ENCODE data around the gene GNAS-AS1.
A peak's percentile ranks its signal among the peaks of the same experiment; 100 is the strongest.

Gene GNAS-AS1

DNA sequence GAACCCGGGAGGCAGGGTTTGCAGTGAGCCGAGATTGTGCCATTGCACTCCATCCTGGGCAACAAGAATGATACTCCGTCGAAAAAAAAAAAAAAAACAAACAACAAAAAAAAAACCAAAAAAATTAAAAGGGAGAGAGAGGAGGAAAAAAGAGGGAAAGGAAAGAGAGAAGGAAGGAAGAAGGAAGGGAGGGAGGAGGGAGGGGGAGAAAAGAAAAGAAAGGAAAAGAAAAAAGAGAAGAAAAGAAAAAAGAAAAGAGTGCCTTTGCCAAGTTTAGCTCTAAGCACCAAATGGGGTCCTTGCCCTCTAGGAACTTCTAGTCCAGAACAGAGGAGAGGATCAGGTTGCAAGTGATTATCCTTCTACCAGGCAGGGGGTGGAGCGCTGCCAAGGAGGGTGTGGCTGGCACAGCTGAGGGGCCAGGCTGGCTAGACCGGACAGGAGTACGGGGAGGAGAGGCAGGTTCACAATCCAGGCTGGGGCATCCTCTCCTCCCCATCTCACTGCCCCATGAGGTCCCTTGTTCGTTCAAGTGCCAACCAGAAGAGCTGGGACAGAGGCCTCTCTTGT, 20.9 kb upstream of the GNAS-AS1 start:
- no peak overlapping the region for H3K18ac ChIP-seq (ENCODE audit: low read depth in 1 of 2, low read length in 2 of 2)
- no peak overlapping the region for H3K27ac ChIP-seq (ENCODE audit: low read length, poor library complexity, severe bottlenecking)
- H2BK15ac ChIP-seq (ENCODE audit: low read depth, poor library complexity, severe bottlenecking) = peak overlapping the region; percentile 16
- no peak overlapping the region for H3K23ac ChIP-seq (ENCODE audit: low read length in 2 of 2)
- no peaks in the 10 kb centered on the region for H3K36me3 ChIP-seq (ENCODE audit: control insufficient read depth in 1 of 2, insufficient read depth in 2 of 2, low read depth in 1 of 2, low read length in 2 of 2)
- H3K14ac ChIP-seq (ENCODE audit: low read length in 2 of 2) = no peak overlapping the region
- no peaks in the 10 kb centered on the region for H3K9me3 ChIP-seq (ENCODE audit: control insufficient read depth, low read length)
- no peak overlapping the region for H4K91ac ChIP-seq (ENCODE audit: low read length)
- no peak overlapping the region for H3K4me2 ChIP-seq (ENCODE audit: low read length, poor library complexity, severe bottlenecking)
- H3K9ac ChIP-seq (ENCODE audit: low read length) = no peak overlapping the region
- H2BK120ac ChIP-seq (ENCODE audit: low read depth, low read length) = no peak overlapping the region
- no peak for DNase-seq
- WGBS = 82% methylated on average over 5 of the region's 8 CpGs
- H3K4me3 ChIP-seq (ENCODE audit: insufficient read depth in 1 of 2, low read depth in 1 of 2, low read length in 2 of 2) = no peak overlapping the region
- H3K4me1 ChIP-seq (ENCODE audit: control insufficient read depth, insufficient read depth, low read depth, low read length) = peaks cover 4% of the 10 kb centered on the region
- H2BK12ac ChIP-seq (ENCODE audit: low read length in 2 of 2) = no peak overlapping the region
- H3K4ac ChIP-seq (ENCODE audit: low read depth in 1 of 2, low read length in 2 of 2) = no peak overlapping the region
- no peak overlapping the region for H2BK5ac ChIP-seq (ENCODE audit: low read depth, low read length, poor library complexity, severe bottlenecking)
- no peak overlapping the region for H4K8ac ChIP-seq (ENCODE audit: low read length)
- H3K27me3 ChIP-seq (ENCODE audit: control insufficient read depth in 1 of 2, insufficient read depth in 1 of 2, low read length in 2 of 2) = peaks cover 0 to 13% of the 10 kb centered on the region in 2 experiments
- no peak overlapping the region for H2AFZ ChIP-seq (ENCODE audit: low read depth, low read length)
- no peak overlapping the region for H2AK5ac ChIP-seq (ENCODE audit: low read length, severe bottlenecking)
- no peaks in the 10 kb centered on the region for H3K79me1 ChIP-seq (replicated peaks; ENCODE audit: low read length, poor library complexity, severe bottlenecking)

DNA sequence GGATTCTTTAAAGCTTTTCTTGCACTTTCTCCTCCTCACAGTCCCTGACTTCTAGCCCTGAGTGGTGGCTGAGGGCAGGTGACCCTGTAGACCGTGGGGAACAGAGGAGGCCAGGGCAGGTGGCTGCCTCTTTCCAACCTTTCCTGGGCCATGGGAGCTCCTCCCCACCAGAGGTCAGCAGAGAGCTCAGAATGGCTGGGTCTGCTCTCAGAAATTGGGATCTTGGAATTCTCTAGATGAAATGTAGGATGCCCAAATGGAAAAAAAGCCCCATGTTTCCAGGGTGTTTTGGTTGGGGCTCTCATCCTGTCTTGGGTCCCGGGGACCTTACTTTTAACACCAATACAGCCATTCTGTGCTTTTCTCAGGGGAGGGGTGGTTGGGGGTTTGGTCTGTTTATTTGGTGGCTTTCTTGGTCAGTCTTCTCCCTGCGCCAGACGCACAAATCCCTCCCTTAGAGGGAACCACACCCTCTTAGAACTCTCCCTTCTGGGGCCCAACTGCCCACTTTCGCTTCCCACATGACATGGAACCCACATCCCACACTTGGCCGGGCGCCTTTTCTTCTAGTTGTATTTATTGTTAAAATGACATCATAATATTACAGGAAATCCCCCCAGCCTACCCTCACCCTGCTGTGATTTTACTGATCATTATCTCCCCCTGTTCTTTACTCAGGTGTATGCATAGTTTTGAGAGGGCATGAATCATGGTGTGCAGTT, 19.8 kb upstream of the GNAS-AS1 start:
- Histone ChIP-seq H2BK120ac (ENCODE audit: low read depth, low read length) (no peak overlapping the region), H2AFZ (ENCODE audit: low read depth, low read length) (no peak overlapping the region), H3K23ac (ENCODE audit: low read length in 2 of 2) (no peak overlapping the region), H4K8ac (ENCODE audit: low read length) (no peak overlapping the region), H3K18ac (ENCODE audit: low read depth in 1 of 2, low read length in 2 of 2) (no peak overlapping the region), H3K36me3 (ENCODE audit: control insufficient read depth in 1 of 2, insufficient read depth in 2 of 2, low read depth in 1 of 2, low read length in 2 of 2) (no peaks in the 10 kb centered on the region), H2BK15ac (ENCODE audit: low read depth, poor library complexity, severe bottlenecking) (no peak overlapping the region), H4K91ac (ENCODE audit: low read length) (no peak overlapping the region), H3K4me1 (ENCODE audit: control insufficient read depth, insufficient read depth, low read depth, low read length) (peaks cover 2% of the 10 kb centered on the region), H3K14ac (ENCODE audit: low read length in 2 of 2) (no peak overlapping the region), H3K4ac (ENCODE audit: low read depth in 1 of 2, low read length in 2 of 2) (no peak overlapping the region), H3K4me2 (ENCODE audit: low read length, poor library complexity, severe bottlenecking) (no peak overlapping the region), H2BK5ac (ENCODE audit: low read depth, low read length, poor library complexity, severe bottlenecking) (no peak overlapping the region), H2BK12ac (ENCODE audit: low read length in 2 of 2) (no peak overlapping the region), H3K27ac (ENCODE audit: low read length, poor library complexity, severe bottlenecking) (no peak overlapping the region), H3K9me3 (ENCODE audit: control insufficient read depth, low read length) (no peaks in the 10 kb centered on the region), H3K27me3 (ENCODE audit: control insufficient read depth in 1 of 2, insufficient read depth in 1 of 2, low read length in 2 of 2) (peaks cover 7 to 19% of the 10 kb centered on the region in 2 experiments), H3K79me1 (replicated peaks; ENCODE audit: low read length, poor library complexity, severe bottlenecking) (no peaks in the 10 kb centered on the region), H3K9ac (ENCODE audit: low read length) (no peak overlapping the region), H3K4me3 (ENCODE audit: insufficient read depth in 1 of 2, low read depth in 1 of 2, low read length in 2 of 2) (no peak overlapping the region), H2AK5ac (ENCODE audit: low read length, severe bottlenecking) (no peak overlapping the region)
- DNase-seq = peak; percentile 57
- 33% methylated on average over 1 of the region's 7 CpGs for WGBS

DNA sequence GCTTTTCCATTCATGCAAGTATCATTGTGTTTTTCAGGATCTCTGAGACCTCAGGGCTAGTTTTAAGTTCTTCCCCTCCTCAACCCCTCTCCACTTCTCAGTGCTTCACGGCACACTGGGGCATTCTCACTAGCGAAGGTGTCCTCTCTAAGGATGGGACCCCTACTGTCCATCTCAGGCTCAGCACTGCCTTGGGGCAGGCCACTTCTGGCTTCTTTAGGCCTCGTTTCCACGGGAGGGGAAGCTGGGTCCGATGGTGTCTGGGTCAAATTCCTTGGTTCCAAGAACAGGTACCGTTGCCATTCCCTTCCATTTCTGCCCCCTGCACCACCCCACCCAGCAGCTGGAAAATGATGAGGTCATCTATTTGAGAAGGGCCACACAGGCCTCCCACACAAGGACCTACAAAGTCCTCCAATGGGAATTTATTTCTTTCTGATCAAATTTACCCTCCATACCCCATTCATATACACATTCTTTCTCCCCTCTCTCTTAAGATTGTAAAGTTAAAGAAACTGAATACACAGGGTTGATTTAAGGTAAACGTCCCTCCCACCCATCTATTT, 19.0 kb upstream of the GNAS-AS1 start:
- no peaks in the 10 kb centered on the region for H3K36me3 ChIP-seq (ENCODE audit: control insufficient read depth in 1 of 2, insufficient read depth in 2 of 2, low read depth in 1 of 2, low read length in 2 of 2)
- no peak overlapping the region for H3K23ac ChIP-seq (ENCODE audit: low read length in 2 of 2)
- H3K4me3 ChIP-seq (ENCODE audit: insufficient read depth in 1 of 2, low read depth in 1 of 2, low read length in 2 of 2) = no peak overlapping the region
- no peak overlapping the region for H3K9ac ChIP-seq (ENCODE audit: low read length)
- H2BK5ac ChIP-seq (ENCODE audit: low read depth, low read length, poor library complexity, severe bottlenecking) = no peak overlapping the region
- DNase-seq = no peak
- no peaks in the 10 kb centered on the region for H3K9me3 ChIP-seq (ENCODE audit: control insufficient read depth, low read length)
- no peaks in the 10 kb centered on the region for H3K4me1 ChIP-seq (ENCODE audit: control insufficient read depth, insufficient read depth, low read depth, low read length)
- no peak overlapping the region for H4K91ac ChIP-seq (ENCODE audit: low read length)
- H3K79me1 ChIP-seq (replicated peaks; ENCODE audit: low read length, poor library complexity, severe bottlenecking) = no peaks in the 10 kb centered on the region
- H3K4me2 ChIP-seq (ENCODE audit: low read length, poor library complexity, severe bottlenecking) = no peak overlapping the region
- no peak overlapping the region for H3K14ac ChIP-seq (ENCODE audit: low read length in 2 of 2)
- no peak overlapping the region for H3K4ac ChIP-seq (ENCODE audit: low read depth in 1 of 2, low read length in 2 of 2)
- no peak overlapping the region for H2AK5ac ChIP-seq (ENCODE audit: low read length, severe bottlenecking)
- H4K8ac ChIP-seq (ENCODE audit: low read length) = no peak overlapping the region
- no peak overlapping the region for H3K27ac ChIP-seq (ENCODE audit: low read length, poor library complexity, severe bottlenecking)
- no peak overlapping the region for H3K18ac ChIP-seq (ENCODE audit: low read depth in 1 of 2, low read length in 2 of 2)
- peaks cover 7 to 19% of the 10 kb centered on the region in 2 experiments for H3K27me3 ChIP-seq (ENCODE audit: control insufficient read depth in 1 of 2, insufficient read depth in 1 of 2, low read length in 2 of 2)
- H2BK12ac ChIP-seq (ENCODE audit: low read length in 2 of 2) = no peak overlapping the region
- no peak overlapping the region for H2BK15ac ChIP-seq (ENCODE audit: low read depth, poor library complexity, severe bottlenecking)
- H2BK120ac ChIP-seq (ENCODE audit: low read depth, low read length) = no peak overlapping the region
- no peak overlapping the region for H2AFZ ChIP-seq (ENCODE audit: low read depth, low read length)
- WGBS = 71% methylated on average over 7 of the region's 7 CpGs

DNA sequence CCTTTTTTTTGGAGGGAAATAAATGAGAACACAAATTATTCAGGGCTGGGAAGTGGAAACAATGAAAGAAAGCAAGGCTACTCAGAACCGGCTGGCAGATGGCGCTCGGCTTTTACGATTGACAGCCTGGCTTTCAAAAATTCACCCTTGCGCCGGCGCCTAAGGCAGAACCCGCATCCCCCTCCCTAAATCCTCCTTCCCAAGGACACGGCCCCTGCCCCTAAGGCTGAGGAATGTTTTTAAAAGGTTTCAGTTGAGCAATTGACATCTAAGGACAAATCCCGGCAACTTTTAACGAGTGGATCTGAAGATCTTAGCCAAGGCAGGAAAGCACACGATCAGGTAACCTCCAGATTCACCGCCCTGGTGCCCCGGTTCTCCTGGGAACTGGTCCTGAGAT, 18.1 kb upstream of the GNAS-AS1 start:
- no peak overlapping the region for H2AK5ac ChIP-seq (ENCODE audit: low read length, severe bottlenecking)
- H3K79me1 ChIP-seq (replicated peaks; ENCODE audit: low read length, poor library complexity, severe bottlenecking) = no peaks in the 10 kb centered on the region
- H3K4me3 ChIP-seq (ENCODE audit: insufficient read depth in 1 of 2, low read depth in 1 of 2, low read length in 2 of 2) = no peak overlapping the region
- 55% methylated on average over 10 of the region's 14 CpGs for WGBS
- no peak overlapping the region for H3K14ac ChIP-seq (ENCODE audit: low read length in 2 of 2)
- no peaks in the 10 kb centered on the region for H3K4me1 ChIP-seq (ENCODE audit: control insufficient read depth, insufficient read depth, low read depth, low read length)
- no peaks in the 10 kb centered on the region for H3K36me3 ChIP-seq (ENCODE audit: control insufficient read depth in 1 of 2, insufficient read depth in 2 of 2, low read depth in 1 of 2, low read length in 2 of 2)
- H3K9ac ChIP-seq (ENCODE audit: low read length) = no peak overlapping the region
- no peak overlapping the region for H2BK5ac ChIP-seq (ENCODE audit: low read depth, low read length, poor library complexity, severe bottlenecking)
- no peak overlapping the region for H4K8ac ChIP-seq (ENCODE audit: low read length)
- no peaks in the 10 kb centered on the region for H3K9me3 ChIP-seq (ENCODE audit: control insufficient read depth, low read length)
- H3K4ac ChIP-seq (ENCODE audit: low read depth in 1 of 2, low read length in 2 of 2) = no peak overlapping the region
- H3K18ac ChIP-seq (ENCODE audit: low read depth in 1 of 2, low read length in 2 of 2) = no peak overlapping the region
- peaks cover 9 to 20% of the 10 kb centered on the region in 2 experiments for H3K27me3 ChIP-seq (ENCODE audit: control insufficient read depth in 1 of 2, insufficient read depth in 1 of 2, low read length in 2 of 2)
- no peak overlapping the region for H2AFZ ChIP-seq (ENCODE audit: low read depth, low read length)
- no peak overlapping the region for H3K27ac ChIP-seq (ENCODE audit: low read length, poor library complexity, severe bottlenecking)
- no peak overlapping the region for H3K4me2 ChIP-seq (ENCODE audit: low read length, poor library complexity, severe bottlenecking)
- H2BK15ac ChIP-seq (ENCODE audit: low read depth, poor library complexity, severe bottlenecking) = no peak overlapping the region
- no peak overlapping the region for H2BK120ac ChIP-seq (ENCODE audit: low read depth, low read length)
- no peak overlapping the region for H4K91ac ChIP-seq (ENCODE audit: low read length)
- H2BK12ac ChIP-seq (ENCODE audit: low read length in 2 of 2) = no peak overlapping the region
- no peak for DNase-seq
- H3K23ac ChIP-seq (ENCODE audit: low read length in 2 of 2) = no peak overlapping the region
